ENCODE measurements around the gene POU1F1.
A peak's percentile ranks its signal among the peaks of the same experiment; 100 is the strongest.
"Not testable (repeated sequence)": the region's sequence is repeated elsewhere in the genome, so short reads cannot be mapped to it uniquely, and the experiment has no call there.

POU1F1 gene

DNA sequence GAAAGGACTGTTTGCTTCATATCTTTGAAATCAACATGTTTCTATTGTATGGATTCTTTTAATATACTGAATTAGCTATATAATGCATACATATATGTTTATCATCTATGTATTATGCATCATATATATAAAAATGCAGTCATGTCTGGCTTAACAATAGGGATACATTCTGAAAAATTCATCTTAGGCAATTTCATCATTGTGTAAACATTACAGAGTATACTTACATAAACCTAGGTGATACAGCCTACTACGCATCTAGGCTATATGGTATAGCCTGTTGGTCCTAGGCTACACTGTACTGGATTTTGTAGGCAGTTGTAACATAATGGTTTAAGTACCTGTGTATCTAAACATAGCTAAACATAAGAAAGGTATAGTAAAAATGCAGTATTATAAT lies 27.6 kb downstream of the POU1F1 start:
- DNase-seq, result no peak

DNA sequence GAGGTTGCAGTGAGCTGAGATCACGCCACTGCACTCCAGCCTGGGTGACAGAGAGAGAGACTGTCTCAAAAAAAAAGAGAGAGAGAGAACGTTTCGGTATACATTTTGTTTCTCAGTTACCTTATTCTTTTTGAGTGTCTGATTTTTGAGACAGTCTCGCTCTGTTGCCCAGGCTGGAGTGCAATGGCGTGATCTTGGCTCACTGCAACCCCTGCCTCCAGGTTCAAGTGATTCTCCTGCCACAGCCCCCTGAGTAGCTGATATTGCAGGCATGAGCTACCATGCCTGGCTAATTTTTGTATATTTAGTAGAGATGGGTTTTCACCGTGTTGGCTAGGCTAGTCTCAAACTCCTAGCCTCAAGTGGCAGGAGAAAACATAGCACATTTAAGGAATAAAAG lies 28.2 kb downstream of the POU1F1 start:
- DNase-seq, result not testable (repeated sequence)

DNA sequence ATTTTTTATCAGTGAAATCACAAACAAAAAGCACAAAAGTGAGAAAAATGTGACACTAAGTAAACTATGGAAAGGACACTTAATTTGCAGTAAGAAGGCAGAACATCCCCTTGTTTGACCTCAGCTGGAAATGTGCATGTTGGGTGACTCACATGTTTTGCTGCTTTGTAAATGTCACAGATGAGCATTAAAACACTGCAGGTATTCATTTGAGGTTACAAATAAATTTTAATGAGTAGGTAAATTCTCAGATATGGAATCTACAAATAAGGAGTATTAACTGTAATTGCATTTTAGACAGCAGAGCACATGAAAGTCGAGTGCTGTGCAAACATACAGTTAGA lies 29.0 kb downstream of the POU1F1 start:
- no peak for DNase-seq

DNA sequence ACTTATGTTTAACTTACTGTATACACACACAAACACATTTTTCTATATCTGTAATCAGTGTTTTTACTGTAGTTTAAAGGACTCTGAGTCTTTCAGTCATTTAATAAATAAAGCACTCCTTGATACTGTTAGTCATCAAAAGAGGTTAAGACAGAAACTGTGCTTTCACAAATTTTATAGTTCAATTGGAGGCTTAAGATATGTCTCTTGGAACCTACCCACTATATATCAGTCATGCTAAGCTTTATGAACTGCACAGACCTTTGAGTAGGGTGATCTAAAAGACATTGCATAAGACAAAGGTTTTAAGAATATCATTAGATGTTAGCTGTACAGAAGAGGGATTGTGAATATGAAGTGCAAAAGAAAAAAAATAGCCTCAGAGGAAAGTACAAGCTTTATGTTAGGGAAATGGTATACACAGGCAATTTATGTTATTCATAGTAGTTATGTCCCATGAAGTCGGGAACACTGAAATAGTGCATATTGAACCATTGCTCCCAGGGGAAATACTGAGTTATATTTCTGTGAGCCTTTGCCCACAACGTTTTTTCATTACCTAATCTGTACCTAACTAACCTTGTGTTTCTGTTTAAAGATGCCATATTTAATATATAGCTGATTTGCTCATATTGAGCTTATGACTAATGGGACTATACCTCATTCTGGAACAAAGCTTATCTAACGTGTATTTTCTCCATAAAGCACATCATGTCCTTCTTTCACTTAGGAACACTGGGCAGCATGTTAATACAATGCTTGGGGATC lies 29.5 kb downstream of the POU1F1 start:
- DNase-seq, result no peak

DNA sequence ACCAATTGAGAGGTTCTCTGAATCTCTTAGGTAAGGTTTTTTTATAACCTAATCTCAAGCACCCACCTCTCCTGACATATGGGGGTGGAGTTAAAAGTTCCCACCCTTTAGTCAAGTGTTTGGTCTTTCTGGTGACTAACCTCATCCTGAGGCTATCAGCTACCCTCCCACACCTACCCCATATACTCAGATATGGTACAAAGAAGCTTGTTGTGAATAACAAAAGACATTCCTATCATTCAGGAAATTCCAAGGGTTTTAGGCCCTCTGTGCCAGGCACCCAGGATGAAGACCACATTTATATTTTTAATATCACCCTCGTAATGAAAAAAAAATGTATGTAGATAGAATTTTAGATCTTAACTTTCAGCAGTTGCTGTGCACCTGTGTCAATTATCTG lies 40.3 kb downstream of the POU1F1 start:
- no peak for DNase-seq

GRCh38 chr3:87233805-87234204 lies 42.6 kb downstream of the POU1F1 start:
- DNase-seq, result no peak

- DNase-seq, result no peak
Observed at GRCh38 chr3:87229113-87229512, 47.3 kb downstream of the POU1F1 start.

- no peak for DNase-seq
Observed at GRCh38 chr3:87228316-87228715, 48.1 kb downstream of the POU1F1 start.

GRCh38 chr3:87227835-87228144 lies 48.6 kb downstream of the POU1F1 start:
- DNase-seq, result no peak

- peak; percentile 86 for DNase-seq
Observed at GRCh38 chr3:87227104-87227834, 49.1 kb downstream of the POU1F1 start, which contains the start of gene CHMP2B. CHMP2B (plus strand) TSS chr3:87227309; CDS start chr3:87227523, 214 bp downstream.

GRCh38 chr3:87225659-87226058 lies 50.7 kb downstream of the POU1F1 start:
- no peak for DNase-seq

DNA sequence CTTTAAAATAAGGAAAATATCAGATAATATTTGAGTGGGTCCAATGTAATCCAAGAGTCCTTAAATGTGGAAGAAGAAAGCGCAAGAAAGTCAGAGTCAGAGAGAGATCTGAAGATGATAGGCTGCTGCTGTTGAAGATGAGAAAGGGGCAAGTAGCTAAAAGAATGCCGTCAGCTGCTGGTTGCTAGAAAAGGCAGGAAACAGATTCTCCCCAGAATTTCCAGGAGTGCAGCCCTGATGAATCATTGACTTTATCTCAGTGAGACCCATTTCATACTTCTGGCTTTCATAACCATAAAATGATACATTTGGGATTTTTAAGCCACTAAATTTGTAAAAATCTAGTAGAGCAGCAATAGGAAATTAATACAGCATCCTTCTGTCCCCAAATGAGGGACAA lies 56.8 kb downstream of the POU1F1 start:
- no peak for DNase-seq

GRCh38 chr3:87218560-87218959 lies 57.8 kb downstream of the POU1F1 start:
- DNase-seq, result no peak
